GM21619 (cell line): ENCODE data around the gene PRRC1.

ENCODE experiments used
- ATAC-seq: cut with Tn5 transposase; IDR thresholded peaks from one replicate; pipeline ENCODE4 v1.9.1; 2021; ENCODE audit not compliant: unreplicated experiment

Gene PRRC1

GRCh38 chr5:127574852-127575679, 57.6 kb downstream of the PRRC1 start:
- no peak for ATAC-seq

- no peak for ATAC-seq
Observed at GRCh38 chr5:127577458-127577857, 60.0 kb downstream of the PRRC1 start.

GRCh38 chr5:127580731-127581130, 63.3 kb downstream of the PRRC1 start:
- ATAC-seq = peak; percentile 49

- no peak for ATAC-seq
Observed at GRCh38 chr5:127581450-127581849, 64.0 kb downstream of the PRRC1 start.

- no peak for ATAC-seq
Observed at GRCh38 chr5:127582773-127583370, 65.4 kb downstream of the PRRC1 start.

- no peak for ATAC-seq
Observed at GRCh38 chr5:127583866-127584265, 66.4 kb downstream of the PRRC1 start.

- ATAC-seq = peak; percentile 21
Observed at GRCh38 chr5:127585661-127586060, 68.2 kb downstream of the PRRC1 start.

- peak; percentile 69 for ATAC-seq
Observed at GRCh38 chr5:127586066-127586770, 68.8 kb downstream of the PRRC1 start.

- peak; percentile 33 for ATAC-seq
Observed at GRCh38 chr5:127586811-127587210, 69.4 kb downstream of the PRRC1 start.

- no peak for ATAC-seq
Observed at GRCh38 chr5:127587246-127587917, 69.9 kb downstream of the PRRC1 start.

GRCh38 chr5:127588368-127588767, 70.9 kb downstream of the PRRC1 start:
- ATAC-seq = no peak

GRCh38 chr5:127589309-127590030, 72.0 kb downstream of the PRRC1 start:
- ATAC-seq = no peak

- ATAC-seq = peak; percentile 44
Observed at GRCh38 chr5:127590156-127590722, 72.8 kb downstream of the PRRC1 start.

GRCh38 chr5:127595484-127596368, 78.3 kb downstream of the PRRC1 start:
- ATAC-seq = no peak

- no peak for ATAC-seq
Observed at GRCh38 chr5:127596501-127596900, 79.1 kb downstream of the PRRC1 start.

GRCh38 chr5:127599320-127599719, 81.9 kb downstream of the PRRC1 start:
- no peak for ATAC-seq

GRCh38 chr5:127599847-127600246, 82.4 kb downstream of the PRRC1 start:
- no peak for ATAC-seq

- no peak for ATAC-seq
Observed at GRCh38 chr5:127601111-127601510, 83.7 kb downstream of the PRRC1 start.

- ATAC-seq = no peak
Observed at GRCh38 chr5:127601601-127602000, 84.2 kb downstream of the PRRC1 start.
